Measurements from ENCODE around the gene LPCAT4.
A peak's percentile ranks its signal among the peaks of the same experiment; 100 is the strongest.
"Not testable (repeated sequence)": the region's sequence is repeated elsewhere in the genome, so short reads cannot be mapped to it uniquely, and the experiment has no call there.

The LPCAT4 gene

DNA sequence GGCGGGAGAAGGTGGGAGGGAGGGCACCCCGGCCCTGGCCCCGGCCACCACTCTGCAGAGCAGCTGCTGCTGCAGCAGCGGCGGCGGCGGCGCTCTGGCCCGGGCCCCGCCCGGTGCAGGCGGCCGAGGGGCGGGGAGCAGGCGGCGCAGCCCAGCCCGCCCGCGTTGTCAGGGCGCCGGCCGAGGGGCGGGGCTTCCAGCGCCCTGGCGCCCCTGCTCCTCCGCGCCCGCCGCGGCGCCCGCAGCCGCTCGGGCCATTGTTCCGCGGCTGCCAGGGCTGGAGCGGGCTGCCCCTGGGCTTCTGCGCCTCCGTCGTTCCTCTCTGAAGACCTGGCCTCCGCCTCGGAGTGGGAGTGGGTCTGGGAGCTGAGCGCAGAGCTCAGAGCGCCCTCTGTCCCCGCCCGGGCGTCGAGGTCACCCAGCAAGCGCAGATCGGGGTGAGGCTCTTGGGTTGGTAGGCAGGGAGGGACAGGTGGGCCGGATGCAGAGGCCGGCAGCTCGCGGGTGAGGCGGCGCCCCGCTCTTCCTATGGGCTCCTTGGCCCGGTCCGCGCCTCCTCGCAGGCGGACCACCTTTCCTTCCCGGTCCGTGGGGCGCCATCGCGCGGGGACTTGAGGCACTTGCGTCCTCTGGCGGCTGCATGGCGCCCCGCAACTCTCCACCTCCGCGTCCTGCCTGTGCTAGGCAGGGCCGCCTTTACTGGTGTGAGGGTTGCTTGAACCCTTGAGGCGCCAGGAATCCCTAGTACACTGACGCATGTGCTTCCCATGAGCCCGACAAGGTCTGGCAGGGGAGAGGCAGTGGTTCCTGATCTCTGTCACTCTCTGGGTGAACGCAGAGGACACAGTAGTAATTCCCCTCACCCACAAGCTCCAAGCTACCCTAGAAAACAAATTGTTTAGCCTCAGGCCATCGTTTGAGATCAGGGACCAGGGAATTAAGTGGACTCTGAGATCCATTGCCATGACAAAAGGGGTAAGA lies at the start of gene LPCAT4:
TSS of gene LPCAT4 (minus strand) at position 96 of the 981 bp plus-strand sequence. CDS start 96 bp downstream, outside the sequence.
- Histone ChIP-seq H3K4me1 (ENCODE audit: control insufficient read depth, insufficient read depth, low read length) (peaks cover 2% of the 10 kb centered on the region; the same call in 1 of the 2 replicates), H3K4me3 (ENCODE audit: low read length) (peak within 1 kb of the TSS; percentile 80), H3K9me3 (ENCODE audit: control insufficient read depth, insufficient read depth, low read length) (no peaks in the 10 kb centered on the region), H3K36me3 (ENCODE audit: control insufficient read depth, insufficient read depth, low read length) (peaks cover 4% of the 10 kb centered on the region; the same call in 1 of the 2 replicates), H3K27ac (ENCODE audit: low read length) (no peak within 1 kb of the TSS), H3K27me3 (ENCODE audit: control insufficient read depth, insufficient read depth, low read length) (no peaks in the 10 kb centered on the region)
- DNase-seq (ENCODE audit: low read depth, low spot score) = no peak
- WGBS (ENCODE audit: insufficient coverage, insufficient read length) = no CpG with 5 or more reads among the region's 80 CpGs

- not testable (repeated sequence) for H3K27ac ChIP-seq (ENCODE audit: low read length); H3K4me1 ChIP-seq (ENCODE audit: control insufficient read depth, insufficient read depth, low read length); DNase-seq (ENCODE audit: low read depth, low spot score); H3K9me3 ChIP-seq (ENCODE audit: control insufficient read depth, insufficient read depth, low read length); H3K4me3 ChIP-seq (ENCODE audit: low read length); H3K27me3 ChIP-seq (ENCODE audit: control insufficient read depth, insufficient read depth, low read length); H3K36me3 ChIP-seq (ENCODE audit: control insufficient read depth, insufficient read depth, low read length)
- no CpG with 5 or more reads among the region's 19 CpGs for WGBS (ENCODE audit: insufficient coverage, insufficient read length)
These were observed 42.5 kb upstream of the LPCAT4 start for GRCh38 chr15:34409511-34409910.

DNA sequence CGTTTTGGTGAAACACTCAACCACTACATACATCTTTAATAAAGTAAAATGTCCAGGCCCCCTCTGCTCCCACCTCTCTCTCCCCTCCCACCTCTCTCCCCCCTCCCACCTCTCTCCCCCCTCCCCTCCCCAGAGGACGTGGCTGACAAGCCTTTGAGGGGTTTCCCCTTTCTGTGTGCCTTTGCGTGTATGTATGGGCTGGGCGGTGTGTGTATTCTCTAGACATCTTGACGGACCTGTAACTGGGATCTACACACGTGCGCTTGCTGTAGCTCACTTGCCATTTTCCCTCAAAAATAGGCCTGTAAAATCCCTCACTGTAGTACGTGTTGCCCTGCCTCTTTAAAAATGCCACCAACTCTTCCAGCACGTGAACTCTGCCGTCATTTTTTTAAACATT lies 42.0 kb upstream of the LPCAT4 start:
- not testable (repeated sequence) for DNase-seq (ENCODE audit: low read depth, low spot score); H3K27me3 ChIP-seq (ENCODE audit: control insufficient read depth, insufficient read depth, low read length); H3K27ac ChIP-seq (ENCODE audit: low read length); H3K9me3 ChIP-seq (ENCODE audit: control insufficient read depth, insufficient read depth, low read length); H3K4me3 ChIP-seq (ENCODE audit: low read length); H3K4me1 ChIP-seq (ENCODE audit: control insufficient read depth, insufficient read depth, low read length); H3K36me3 ChIP-seq (ENCODE audit: control insufficient read depth, insufficient read depth, low read length)
- WGBS (ENCODE audit: insufficient coverage, insufficient read length) = no CpG with 5 or more reads among the region's 10 CpGs

- H3K4me1 ChIP-seq (ENCODE audit: control insufficient read depth, insufficient read depth, low read length); H3K4me3 ChIP-seq (ENCODE audit: low read length); H3K36me3 ChIP-seq (ENCODE audit: control insufficient read depth, insufficient read depth, low read length); H3K9me3 ChIP-seq (ENCODE audit: control insufficient read depth, insufficient read depth, low read length); H3K27ac ChIP-seq (ENCODE audit: low read length); H3K27me3 ChIP-seq (ENCODE audit: control insufficient read depth, insufficient read depth, low read length); DNase-seq (ENCODE audit: low read depth, low spot score): not testable (repeated sequence)
- no CpG with 5 or more reads among the region's 3 CpGs for WGBS (ENCODE audit: insufficient coverage, insufficient read length)
These were observed 36.9 kb upstream of the LPCAT4 start for GRCh38 chr15:34403899-34404298.

- not testable (repeated sequence) for H3K27me3 ChIP-seq (ENCODE audit: control insufficient read depth, insufficient read depth, low read length); H3K9me3 ChIP-seq (ENCODE audit: control insufficient read depth, insufficient read depth, low read length); H3K4me3 ChIP-seq (ENCODE audit: low read length); H3K27ac ChIP-seq (ENCODE audit: low read length); DNase-seq (ENCODE audit: low read depth, low spot score); H3K4me1 ChIP-seq (ENCODE audit: control insufficient read depth, insufficient read depth, low read length); H3K36me3 ChIP-seq (ENCODE audit: control insufficient read depth, insufficient read depth, low read length)
- WGBS (ENCODE audit: insufficient coverage, insufficient read length) = no CpG with 5 or more reads among the region's 4 CpGs
These were observed 36.2 kb upstream of the LPCAT4 start for GRCh38 chr15:34403160-34403598.

DNA sequence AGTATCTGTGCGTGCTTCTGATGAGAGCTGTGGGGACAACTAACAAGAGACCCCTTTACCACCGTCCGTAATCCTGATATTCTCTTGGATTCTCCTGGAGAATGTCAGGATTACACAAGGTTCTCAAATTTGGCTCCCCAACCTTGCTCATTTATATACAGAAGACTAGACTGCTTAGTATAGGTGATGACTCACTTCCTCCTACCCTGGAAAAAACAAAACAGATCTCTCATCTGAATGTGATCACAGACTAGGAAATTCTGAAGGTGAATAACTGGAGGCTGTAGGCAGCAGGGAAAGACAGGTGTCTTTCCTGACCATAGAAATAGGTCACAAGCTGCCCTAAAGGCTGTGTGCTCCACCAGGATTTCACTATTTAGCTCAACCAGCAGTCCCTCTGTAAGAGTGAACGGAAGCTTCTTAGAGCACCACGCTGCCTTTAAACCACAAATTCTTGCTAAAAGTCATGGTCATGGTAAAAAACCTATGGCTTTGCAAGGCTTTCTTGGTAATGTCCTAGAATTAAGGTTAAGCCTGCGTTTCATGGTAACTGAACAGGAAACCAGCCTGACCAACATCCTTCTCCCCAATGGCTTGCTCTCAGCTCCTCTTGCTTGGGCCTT lies 30.8 kb upstream of the LPCAT4 start:
- H3K4me1 ChIP-seq (ENCODE audit: control insufficient read depth, insufficient read depth, low read length); H3K27ac ChIP-seq (ENCODE audit: low read length); H3K4me3 ChIP-seq (ENCODE audit: low read length); H3K27me3 ChIP-seq (ENCODE audit: control insufficient read depth, insufficient read depth, low read length); H3K36me3 ChIP-seq (ENCODE audit: control insufficient read depth, insufficient read depth, low read length); DNase-seq (ENCODE audit: low read depth, low spot score); H3K9me3 ChIP-seq (ENCODE audit: control insufficient read depth, insufficient read depth, low read length): not testable (repeated sequence)
- no CpG with 5 or more reads among the region's 6 CpGs for WGBS (ENCODE audit: insufficient coverage, insufficient read length)

GRCh38 chr15:34392981-34393380 lies 26.0 kb upstream of the LPCAT4 start:
- not testable (repeated sequence) for DNase-seq (ENCODE audit: low read depth, low spot score); H3K9me3 ChIP-seq (ENCODE audit: control insufficient read depth, insufficient read depth, low read length); H3K27me3 ChIP-seq (ENCODE audit: control insufficient read depth, insufficient read depth, low read length); H3K4me3 ChIP-seq (ENCODE audit: low read length); H3K27ac ChIP-seq (ENCODE audit: low read length); H3K4me1 ChIP-seq (ENCODE audit: control insufficient read depth, insufficient read depth, low read length); H3K36me3 ChIP-seq (ENCODE audit: control insufficient read depth, insufficient read depth, low read length)
- WGBS (ENCODE audit: insufficient coverage, insufficient read length) = no CpG with 5 or more reads among the region's 2 CpGs

GRCh38 chr15:34389594-34390086 lies 22.6 kb upstream of the LPCAT4 start:
- WGBS (ENCODE audit: insufficient coverage, insufficient read length) = no CpG with 5 or more reads among the region's 16 CpGs
- H3K36me3 ChIP-seq (ENCODE audit: control insufficient read depth, insufficient read depth, low read length); H3K27me3 ChIP-seq (ENCODE audit: control insufficient read depth, insufficient read depth, low read length); H3K4me3 ChIP-seq (ENCODE audit: low read length); H3K9me3 ChIP-seq (ENCODE audit: control insufficient read depth, insufficient read depth, low read length); DNase-seq (ENCODE audit: low read depth, low spot score); H3K27ac ChIP-seq (ENCODE audit: low read length); H3K4me1 ChIP-seq (ENCODE audit: control insufficient read depth, insufficient read depth, low read length): not testable (repeated sequence)

- not testable (repeated sequence) for H3K36me3 ChIP-seq (ENCODE audit: control insufficient read depth, insufficient read depth, low read length); H3K4me1 ChIP-seq (ENCODE audit: control insufficient read depth, insufficient read depth, low read length); DNase-seq (ENCODE audit: low read depth, low spot score); H3K27me3 ChIP-seq (ENCODE audit: control insufficient read depth, insufficient read depth, low read length); H3K4me3 ChIP-seq (ENCODE audit: low read length); H3K27ac ChIP-seq (ENCODE audit: low read length); H3K9me3 ChIP-seq (ENCODE audit: control insufficient read depth, insufficient read depth, low read length)
- WGBS (ENCODE audit: insufficient coverage, insufficient read length) = no CpG with 5 or more reads among the region's 19 CpGs
These were observed 15.0 kb upstream of the LPCAT4 start for GRCh38 chr15:34381829-34382521.

- H3K4me1 ChIP-seq (ENCODE audit: control insufficient read depth, insufficient read depth, low read length); H3K27me3 ChIP-seq (ENCODE audit: control insufficient read depth, insufficient read depth, low read length); H3K9me3 ChIP-seq (ENCODE audit: control insufficient read depth, insufficient read depth, low read length); DNase-seq (ENCODE audit: low read depth, low spot score); H3K27ac ChIP-seq (ENCODE audit: low read length); H3K4me3 ChIP-seq (ENCODE audit: low read length); H3K36me3 ChIP-seq (ENCODE audit: control insufficient read depth, insufficient read depth, low read length): not testable (repeated sequence)
- no CpG with 5 or more reads among the region's 4 CpGs for WGBS (ENCODE audit: insufficient coverage, insufficient read length)
These were observed 13.5 kb upstream of the LPCAT4 start for GRCh38 chr15:34380491-34380890.

Measured in iPS DF 6.9 (cell line).